Measurements from ENCODE around the gene PLS3.

The PLS3 gene

GRCh38 chrX:115694028-115694427, 133.1 kb downstream of the PLS3 start:
- no peak for DNase-seq (ENCODE audit: low read depth in 3 of 3)

- no peak for DNase-seq (ENCODE audit: low read depth in 3 of 3)
Measured at GRCh38 chrX:115696039-115696438, 135.1 kb downstream of the PLS3 start.

- no peak for DNase-seq (ENCODE audit: low read depth in 3 of 3)
Measured at GRCh38 chrX:115696939-115697338, 136.0 kb downstream of the PLS3 start.

- no peak for DNase-seq (ENCODE audit: low read depth in 3 of 3)
Measured at GRCh38 chrX:115697806-115698205, 136.8 kb downstream of the PLS3 start.

Measured in stimulated activated CD4-positive, alpha-beta T cell treated with anti-CD3 and anti-CD28 coated beads, TNF-alpha, amount 100 ng/mL, for 48 hours (primary cell).